ENCODE data around the gene TRIB2.

TRIB2 gene

DNA sequence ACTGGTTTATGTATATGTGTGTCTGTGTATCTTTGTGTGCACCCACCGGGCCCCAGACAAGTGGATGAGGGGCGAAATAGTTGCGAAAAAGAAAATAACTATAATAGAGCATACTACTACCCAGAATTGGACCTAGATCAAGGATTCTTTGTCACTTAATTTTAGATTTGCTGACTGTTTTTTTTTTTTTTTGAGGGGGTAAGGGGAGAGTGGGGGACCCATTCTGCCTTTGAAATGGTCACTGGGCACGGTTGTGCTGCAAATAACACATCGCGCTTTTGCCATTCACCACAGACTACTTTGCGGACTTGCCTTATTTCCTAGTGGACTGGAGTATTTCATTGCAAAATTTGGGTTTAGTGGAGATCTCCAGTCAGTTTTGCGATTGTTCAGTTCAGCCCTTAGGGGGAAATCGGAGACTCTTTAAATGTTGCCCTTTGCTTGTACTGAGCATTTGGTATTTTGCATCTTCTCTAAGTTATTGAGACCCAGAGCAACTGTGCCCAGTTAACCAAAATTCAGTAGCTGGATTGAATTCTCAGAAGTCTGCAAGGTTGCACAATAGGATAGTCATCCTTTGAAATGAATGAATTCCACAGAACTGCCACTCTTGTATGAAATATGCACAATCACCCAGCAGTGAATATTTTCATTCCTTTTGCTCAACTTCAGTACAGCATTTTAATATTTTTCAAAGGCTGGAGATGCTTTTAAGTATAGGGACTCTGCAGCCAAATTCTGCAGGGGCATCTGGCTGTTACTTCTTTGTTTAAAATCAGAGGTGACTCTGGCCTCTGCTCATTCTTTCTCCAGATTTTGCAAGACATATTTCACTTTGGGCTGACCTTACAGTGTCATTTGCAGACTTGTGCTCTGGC is 2.9 kb downstream of the TRIB2 start:
- no peak for DNase-seq (ENCODE audit: extremely low read depth in 1 of 2, low read depth in 1 of 2)

DNA sequence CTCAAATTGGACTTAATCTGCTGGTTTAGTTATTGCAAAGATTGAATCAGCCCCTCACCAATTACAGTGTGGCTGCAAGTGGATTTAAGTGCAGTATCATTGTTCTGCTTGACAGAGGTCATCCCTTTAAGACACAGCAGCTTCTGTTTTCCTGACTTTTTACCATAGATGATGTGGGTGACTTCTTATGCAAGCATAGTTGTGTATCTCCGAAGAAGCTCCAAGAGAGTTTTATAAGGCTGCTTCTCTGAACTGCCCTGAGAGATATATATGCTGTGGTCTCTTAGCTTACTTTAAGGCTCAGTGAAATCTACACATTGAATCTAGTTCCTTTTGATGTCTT is 3.5 kb downstream of the TRIB2 start:
- no peak for DNase-seq (ENCODE audit: extremely low read depth in 1 of 2, low read depth in 1 of 2)

GRCh38 chr2:12720754-12721378 is 4.1 kb downstream of the TRIB2 start:
- DNase-seq (ENCODE audit: extremely low read depth in 1 of 2, low read depth in 1 of 2): no peak

GRCh38 chr2:12721566-12722446 is 5.1 kb downstream of the TRIB2 start:
- no peak for DNase-seq (ENCODE audit: extremely low read depth in 1 of 2, low read depth in 1 of 2)

- no peak for DNase-seq (ENCODE audit: extremely low read depth in 1 of 2, low read depth in 1 of 2)
These were observed 5.9 kb downstream of the TRIB2 start for GRCh38 chr2:12722447-12723316.

DNA sequence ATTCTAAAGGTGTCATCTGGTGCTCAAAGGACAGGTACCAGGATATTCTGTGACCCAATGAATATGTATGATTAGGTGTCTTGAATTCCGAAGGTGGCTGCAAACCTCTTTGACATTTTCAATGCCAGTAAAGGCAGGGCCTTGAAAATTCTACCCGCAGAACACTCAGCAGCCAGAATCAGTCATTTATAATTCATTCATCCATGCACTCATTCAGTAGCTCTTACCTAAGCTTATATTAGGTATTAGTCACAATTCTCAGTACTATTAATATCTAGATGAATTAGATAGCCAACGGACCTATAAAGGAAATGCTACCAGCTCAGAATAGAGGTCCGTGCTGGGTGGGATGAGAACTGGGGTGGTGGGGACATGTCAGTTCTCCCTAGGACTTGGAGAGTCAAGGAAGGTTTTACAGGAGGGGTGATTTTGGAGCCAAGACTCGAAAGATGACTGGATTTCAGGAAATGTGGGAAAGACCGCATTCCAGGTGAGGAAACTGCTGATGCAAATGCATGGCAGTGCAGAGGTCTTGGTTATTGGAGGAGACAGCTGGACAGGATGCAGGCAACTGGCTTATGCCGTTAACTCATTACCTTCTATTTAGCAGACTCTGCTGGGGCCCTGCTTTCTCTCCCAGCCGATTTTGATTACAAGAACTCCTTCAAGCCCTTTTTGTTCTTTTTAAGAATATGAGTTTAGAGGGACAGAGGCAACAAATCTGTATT is 7.2 kb downstream of the TRIB2 start:
- no peak for DNase-seq (ENCODE audit: extremely low read depth in 1 of 2, low read depth in 1 of 2)

DNA sequence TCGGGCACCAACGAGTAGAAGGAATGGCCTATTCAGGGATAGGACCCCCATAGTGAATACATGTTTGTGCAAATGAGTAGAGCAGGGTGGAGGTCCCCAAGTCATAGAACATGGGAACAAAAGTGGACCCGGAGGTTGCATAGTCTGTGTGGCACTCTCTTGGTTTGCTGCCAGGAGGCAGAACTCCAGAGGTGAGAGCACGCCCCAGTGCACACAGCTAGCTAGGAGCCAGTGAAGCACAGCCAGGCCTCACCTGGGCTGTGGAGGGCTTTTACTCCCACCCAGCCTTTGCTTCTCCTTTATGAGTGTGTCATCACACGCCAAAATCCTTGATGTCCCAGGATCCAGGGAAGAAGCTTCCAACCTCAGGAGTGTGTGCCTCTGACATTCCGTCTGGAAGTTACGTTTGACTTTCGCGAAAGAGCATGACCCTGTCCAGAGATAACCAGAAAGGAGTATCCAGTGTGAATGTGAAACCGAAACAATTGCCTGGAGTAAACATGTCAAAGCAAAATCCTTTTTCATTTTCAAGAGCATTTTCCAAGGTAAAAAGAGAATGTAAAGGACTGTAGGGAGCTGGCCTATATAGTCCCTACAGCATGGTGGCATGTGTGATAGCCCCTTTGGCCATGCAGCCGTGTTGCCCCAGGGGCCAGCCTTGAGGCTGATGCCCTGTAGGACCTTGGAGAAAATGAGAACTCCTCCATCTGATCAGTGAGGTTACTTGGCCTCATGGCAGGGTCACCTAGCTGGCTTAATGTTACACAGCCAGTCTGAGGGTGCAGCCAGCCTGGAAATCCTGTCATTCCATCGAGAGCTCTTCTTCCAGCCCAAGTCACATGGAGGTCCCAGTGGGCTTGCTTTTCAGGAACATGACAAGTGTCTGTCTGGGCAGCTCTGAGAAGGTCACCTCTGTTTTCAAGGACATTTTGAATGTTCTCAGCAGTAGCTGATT is 8.8 kb downstream of the TRIB2 start:
- no peak for DNase-seq (ENCODE audit: extremely low read depth in 1 of 2, low read depth in 1 of 2)

DNA sequence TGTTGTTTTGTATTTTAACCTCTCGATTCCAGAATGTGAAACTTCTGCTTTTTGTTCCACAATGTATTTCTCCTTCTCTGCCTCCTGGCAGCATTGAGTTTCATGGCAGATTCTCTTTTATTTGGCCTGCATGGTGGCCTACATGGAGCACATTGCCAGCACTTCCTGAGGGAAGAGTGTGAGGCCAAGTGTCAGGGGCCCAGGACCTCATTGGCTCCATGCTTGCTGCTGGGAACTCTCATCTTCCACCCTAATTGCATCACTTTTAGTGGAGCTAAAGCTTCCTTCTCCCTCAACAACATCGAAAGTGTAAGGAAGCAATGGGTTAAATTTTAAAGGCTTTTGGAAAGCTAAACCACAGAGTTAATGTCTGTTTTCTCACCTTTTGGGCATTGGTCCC is 9.5 kb downstream of the TRIB2 start:
- DNase-seq (ENCODE audit: extremely low read depth in 1 of 2, low read depth in 1 of 2): no peak

GRCh38 chr2:12727065-12727464 is 10.3 kb downstream of the TRIB2 start:
- DNase-seq (ENCODE audit: extremely low read depth in 1 of 2, low read depth in 1 of 2): no peak

DNA sequence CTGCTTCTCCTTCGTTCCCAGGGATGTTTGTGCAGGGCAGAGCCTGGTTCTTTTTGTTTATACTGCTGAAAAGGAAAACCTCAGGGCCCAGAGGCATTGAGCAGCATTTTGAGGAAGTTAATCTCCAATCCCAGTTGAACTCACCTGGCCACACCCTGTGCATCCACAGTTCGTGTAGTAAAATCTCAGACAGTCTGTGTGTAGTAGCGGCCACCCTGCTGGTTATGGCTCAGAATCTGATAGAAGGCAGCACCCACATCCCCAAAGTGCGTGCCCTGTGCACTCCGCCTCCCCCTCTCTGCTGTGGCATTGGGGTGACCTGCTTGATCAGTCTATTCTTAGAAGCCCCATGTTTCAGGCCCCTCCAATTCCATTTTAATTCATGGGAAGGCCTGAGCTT is 10.9 kb downstream of the TRIB2 start:
- no peak for DNase-seq (ENCODE audit: extremely low read depth in 1 of 2, low read depth in 1 of 2)

DNA sequence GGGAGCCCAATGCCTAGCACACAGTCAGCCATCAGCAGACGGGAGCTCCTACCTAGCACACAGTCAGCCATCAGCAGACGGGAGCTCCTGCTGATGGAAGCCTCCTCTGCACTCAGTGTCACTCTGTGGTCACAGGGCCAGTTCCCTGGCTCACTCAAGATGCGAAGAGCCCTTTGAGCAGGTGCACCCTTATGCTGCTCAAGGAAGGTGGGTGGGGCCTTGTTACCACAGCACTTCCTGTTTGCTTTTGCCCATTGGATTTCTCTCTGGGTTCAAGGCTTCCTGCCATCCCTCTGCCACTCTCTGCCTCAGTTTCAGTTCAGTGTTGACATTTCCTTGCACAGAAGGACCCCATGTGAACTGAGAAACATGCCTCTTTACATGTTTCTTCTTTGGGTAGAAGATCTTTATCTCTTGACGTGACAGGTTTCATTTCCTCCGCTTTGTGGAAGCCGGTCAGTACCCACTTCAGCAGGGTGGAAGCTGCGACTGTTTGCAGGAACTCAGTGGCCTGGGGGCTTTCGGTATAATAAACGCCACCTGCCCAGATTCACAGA is 11.6 kb downstream of the TRIB2 start:
- DNase-seq (ENCODE audit: extremely low read depth in 1 of 2, low read depth in 1 of 2): peak in 1 of 2 donors; percentile 25

DNA sequence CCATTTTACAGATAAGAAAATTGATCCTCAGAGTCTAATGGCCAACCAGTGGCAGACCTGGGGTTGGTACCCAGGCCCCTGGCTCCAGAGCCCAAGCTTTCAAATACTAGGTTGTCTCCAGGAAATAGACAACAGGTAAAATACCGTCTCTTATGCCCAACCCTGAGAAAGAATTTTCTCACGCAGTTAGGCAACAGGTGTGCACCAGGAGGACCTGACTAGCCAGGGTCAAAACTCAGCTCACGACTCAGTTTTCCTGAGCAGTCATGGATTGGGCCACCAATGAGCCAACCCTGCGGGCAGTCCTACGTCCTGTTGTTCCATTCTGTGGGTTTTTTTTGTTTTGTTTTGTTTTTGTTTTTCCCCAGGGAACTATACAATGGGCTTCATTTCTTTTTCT is 13.5 kb downstream of the TRIB2 start:
- no peak for DNase-seq (ENCODE audit: extremely low read depth in 1 of 2, low read depth in 1 of 2)

- DNase-seq (ENCODE audit: extremely low read depth in 1 of 2, low read depth in 1 of 2): no peak
These were observed 15.1 kb downstream of the TRIB2 start for GRCh38 chr2:12731701-12732280.

DNA sequence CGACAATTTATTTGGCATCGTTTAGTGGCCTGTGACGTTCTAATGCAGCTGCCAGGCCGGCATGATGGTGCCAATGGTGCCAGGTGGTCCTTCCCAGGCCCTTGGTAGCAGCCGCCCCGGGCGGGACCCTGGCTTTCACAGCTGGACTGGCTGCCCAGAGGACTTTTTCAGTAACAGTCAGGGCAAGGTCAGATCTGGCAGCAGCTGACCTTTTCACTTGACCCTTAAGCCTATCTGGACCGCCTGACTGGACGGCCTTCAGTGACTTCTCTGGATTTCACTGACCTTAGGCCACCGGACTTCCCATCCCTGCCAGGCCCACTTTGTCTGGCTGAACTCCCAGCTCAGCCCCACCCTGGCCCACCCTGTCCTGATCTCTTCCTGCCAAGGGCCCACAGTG is 15.9 kb downstream of the TRIB2 start:
- no peak for DNase-seq (ENCODE audit: extremely low read depth in 1 of 2, low read depth in 1 of 2)

- no peak for DNase-seq (ENCODE audit: extremely low read depth in 1 of 2, low read depth in 1 of 2)
These were observed 17.1 kb downstream of the TRIB2 start for GRCh38 chr2:12733846-12734245.

- no peak for DNase-seq (ENCODE audit: extremely low read depth in 1 of 2, low read depth in 1 of 2)
These were observed 18.3 kb downstream of the TRIB2 start for GRCh38 chr2:12734914-12735654.

DNA sequence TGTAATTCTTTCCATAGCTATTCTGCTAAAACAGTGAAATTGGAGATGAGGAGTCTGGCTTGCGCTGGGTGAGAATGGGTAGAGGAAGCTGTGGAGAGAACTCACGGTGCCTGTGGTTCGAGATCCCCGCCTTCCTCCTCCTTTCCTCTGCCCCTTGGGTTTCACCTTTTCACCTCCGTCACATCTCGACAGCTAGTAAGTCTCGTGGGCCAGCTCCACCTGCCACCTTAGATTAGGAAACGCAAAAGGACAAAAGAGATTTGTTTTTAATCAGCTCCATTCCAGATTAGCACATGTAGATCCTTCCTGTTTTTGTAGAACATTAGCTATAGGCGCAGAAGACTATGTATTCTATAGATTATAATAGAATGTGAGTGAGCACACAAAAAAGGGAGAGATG is 20.6 kb downstream of the TRIB2 start:
- no peak for DNase-seq (ENCODE audit: extremely low read depth in 1 of 2, low read depth in 1 of 2)
